Liver (tissue), 9 donors: ENCODE data around the gene TNPO2. TPM values are rescaled to one million over a fixed set of nuclear protein-coding genes. Genes with fewer than 3 reads are reported as not detected.

Source experiments
- DNase-seq: peaks from one replicate; pipeline ENCODE4 v3.0.0-alpha.2; 2017; ENCODE audit warnings: low spot score
- H3K27ac ChIP-seq, 2 donors: one replicate each; pipeline ENCODE4 v1.7.0; 2013; ENCODE audit warnings: inconsistent platforms in 2 of 2, low read length in 2 of 2, control low read depth in 1 of 2, low read depth in 1 of 2, mild to moderate bottlenecking in 1 of 2
- H3K27me3 ChIP-seq, 4 donors: one replicate each; pipeline versions ENCODE4 v1.6.1 to v1.7.0; 2013; ENCODE audit warnings: low read length in 3 of 4, inconsistent platforms in 1 of 4, mild to moderate bottlenecking in 1 of 4, moderate library complexity in 1 of 4; ENCODE audit not compliant: control insufficient read depth in 4 of 4, insufficient read depth in 4 of 4
- H3K36me3 ChIP-seq, 4 donors: one replicate each; pipeline versions ENCODE4 v1.6.1 to v1.7.0; 2013; ENCODE audit warnings: low read length in 3 of 4, mild to moderate bottlenecking in 3 of 4, low read depth in 1 of 4, moderate library complexity in 1 of 4; ENCODE audit not compliant: control insufficient read depth in 4 of 4, insufficient read depth in 3 of 4
- H3K4me1 ChIP-seq, 4 donors: one replicate each; pipeline versions ENCODE4 v1.6.1 to v1.7.0; 2013; ENCODE audit warnings: low read length in 3 of 4, mild to moderate bottlenecking in 3 of 4, moderate library complexity in 1 of 4; ENCODE audit not compliant: control insufficient read depth in 4 of 4, insufficient read depth in 4 of 4
- H3K4me3 ChIP-seq, 3 donors: one replicate each; pipeline versions ENCODE4 v1.6.1 to v1.7.0; 2013; ENCODE audit warnings: low read length in 3 of 3, control low read depth in 1 of 3, low read depth in 1 of 3, mild to moderate bottlenecking in 1 of 3
- H3K9ac ChIP-seq, 2 donors: one replicate each; pipeline ENCODE4 v1.7.0; 2013; ENCODE audit warnings: low read length in 2 of 2, mild to moderate bottlenecking in 2 of 2, moderate library complexity in 2 of 2, control low read depth in 1 of 2, low read depth in 1 of 2
- H3K9me3 ChIP-seq, 4 donors: one replicate each; pipeline versions ENCODE4 v1.6.1 to v1.7.0; 2013; ENCODE audit warnings: low read length in 3 of 4; ENCODE audit not compliant: control insufficient read depth in 4 of 4
- EGR1 ChIP-seq, 2 donors: IDR thresholded peaks; 2 replicates each; pipeline ENCODE4 v1.6.1; 2016 to 2018; ENCODE audit warnings: antibody characterized with exemption in 2 of 2, low read depth in 2 of 2
- FOXA1 ChIP-seq: IDR thresholded peaks from 2 replicates; pipeline ENCODE4 v1.6.1; 2016; ENCODE audit warnings: antibody characterized with exemption
- FOXA2 ChIP-seq: IDR thresholded peaks from 2 replicates; pipeline ENCODE4 v1.6.1; 2016; ENCODE audit warnings: antibody characterized with exemption
- GABPA ChIP-seq, 2 donors: IDR thresholded peaks in 1 of 2; conservative IDR thresholded peaks in 1 of 2; 2 replicates each; pipeline ENCODE4 v1.6.1; 2016; ENCODE audit warnings: antibody characterized with exemption in 2 of 2, mild to moderate bottlenecking in 1 of 2, moderate library complexity in 1 of 2
- HNF4A ChIP-seq, 2 donors: conservative IDR thresholded peaks; 2 replicates each; pipeline ENCODE4 v1.6.1; 2016; ENCODE audit warnings: antibody characterized with exemption in 2 of 2, mild to moderate bottlenecking in 2 of 2
- HNF4G ChIP-seq: IDR thresholded peaks from 2 replicates; pipeline ENCODE4 v1.6.1; 2016; ENCODE audit warnings: antibody characterized with exemption
- JUND ChIP-seq, 2 donors: IDR thresholded peaks; 2 replicates each; pipeline ENCODE4 v1.6.1; 2016; ENCODE audit warnings: antibody characterized with exemption in 2 of 2
- NR2F2 ChIP-seq: IDR thresholded peaks from 2 replicates; pipeline ENCODE4 v1.6.1; 2016; ENCODE audit warnings: antibody characterized with exemption
- RAD21 ChIP-seq, 2 donors: IDR thresholded peaks; 2 replicates each; pipeline ENCODE4 v1.6.1; 2016; ENCODE audit warnings: antibody characterized with exemption in 2 of 2, mild to moderate bottlenecking in 2 of 2
- REST ChIP-seq: IDR thresholded peaks from 2 replicates; pipeline ENCODE4 v1.6.1; 2016; ENCODE audit warnings: antibody characterized with exemption, mild to moderate bottlenecking
- RXRA ChIP-seq, 2 donors: IDR thresholded peaks; 2 replicates each; pipeline ENCODE4 v1.6.1; 2017 to 2018; ENCODE audit warnings: antibody characterized with exemption in 2 of 2, mild to moderate bottlenecking in 1 of 2
- SP1 ChIP-seq: IDR thresholded peaks from 2 replicates; pipeline ENCODE4 v1.6.1; 2018; ENCODE audit warnings: antibody characterized with exemption, mild to moderate bottlenecking
- TAF1 ChIP-seq: conservative IDR thresholded peaks from 2 replicates; pipeline ENCODE4 v1.6.1; 2016; ENCODE audit warnings: antibody characterized with exemption, mild to moderate bottlenecking
- YY1 ChIP-seq: IDR thresholded peaks from 2 replicates; pipeline ENCODE4 v1.6.1; 2016; ENCODE audit warnings: antibody characterized with exemption, mild to moderate bottlenecking
- ZBTB33 ChIP-seq: IDR thresholded peaks from 2 replicates; pipeline ENCODE4 v1.6.1; 2016; ENCODE audit warnings: antibody characterized with exemption
- WGBS: extraction: QIAGEN DNeasy Blood & Tissue Kit; methylation state at CpG from one replicate; pipeline ENCODE4 v1.1.7; 2013; 5-methylcytosine and 5-hydroxymethylcytosine counted together
- polyA plus RNA-seq, 2 donors: library from polyadenylated mRNA; stranded (reverse) in 1 of 2; unstranded in 1 of 2; fragments of 200-250 nt in 1 of 2; fragments of >200 nt in 1 of 2; fragmentation: Nextera tagmentation in 1 of 2; extraction: Ambion mirVana in 1 of 2; gene quantifications; one replicate each; pipeline versions ENCODE4 v1.2.1 to v1.2.3, GENCODE V29; 2013 to 2015
- total RNA-seq, 2 donors: library from RNA; depleted of rRNA; stranded (reverse); fragments of >200 nt; gene quantifications; one replicate each; pipeline ENCODE4 v1.2.3, GENCODE V29; 2014
- TF ChIP-seq, protein P1 (sequence below): fragments of 150-350 bp; IDR thresholded peaks from 2 replicates; pipeline ENCODE4 v1.5.1; 2017; ENCODE audit warnings: improper control_type of control experiment, low read depth, low read length; ENCODE audit not compliant: missing input control
- TF ChIP-seq, protein P2 (sequence below): IDR thresholded peaks from 2 replicates; pipeline ENCODE4 v1.6.1; 2016; ENCODE audit warnings: antibody characterized with exemption
- TF ChIP-seq, protein P3 (sequence below): IDR thresholded peaks from 2 replicates; pipeline ENCODE4 v1.6.1; 2016; ENCODE audit warnings: antibody characterized with exemption
- donor health status: healthy.
- donor health status: healthy.
- donor health status: healthy.
- donor health status: healthy.
- donor health status: healthy.

Gene TNPO2
- total and polyA plus RNA-seq, 4 donors, result 6.3 to 22.2 (median 15.8) TPM

DNA sequence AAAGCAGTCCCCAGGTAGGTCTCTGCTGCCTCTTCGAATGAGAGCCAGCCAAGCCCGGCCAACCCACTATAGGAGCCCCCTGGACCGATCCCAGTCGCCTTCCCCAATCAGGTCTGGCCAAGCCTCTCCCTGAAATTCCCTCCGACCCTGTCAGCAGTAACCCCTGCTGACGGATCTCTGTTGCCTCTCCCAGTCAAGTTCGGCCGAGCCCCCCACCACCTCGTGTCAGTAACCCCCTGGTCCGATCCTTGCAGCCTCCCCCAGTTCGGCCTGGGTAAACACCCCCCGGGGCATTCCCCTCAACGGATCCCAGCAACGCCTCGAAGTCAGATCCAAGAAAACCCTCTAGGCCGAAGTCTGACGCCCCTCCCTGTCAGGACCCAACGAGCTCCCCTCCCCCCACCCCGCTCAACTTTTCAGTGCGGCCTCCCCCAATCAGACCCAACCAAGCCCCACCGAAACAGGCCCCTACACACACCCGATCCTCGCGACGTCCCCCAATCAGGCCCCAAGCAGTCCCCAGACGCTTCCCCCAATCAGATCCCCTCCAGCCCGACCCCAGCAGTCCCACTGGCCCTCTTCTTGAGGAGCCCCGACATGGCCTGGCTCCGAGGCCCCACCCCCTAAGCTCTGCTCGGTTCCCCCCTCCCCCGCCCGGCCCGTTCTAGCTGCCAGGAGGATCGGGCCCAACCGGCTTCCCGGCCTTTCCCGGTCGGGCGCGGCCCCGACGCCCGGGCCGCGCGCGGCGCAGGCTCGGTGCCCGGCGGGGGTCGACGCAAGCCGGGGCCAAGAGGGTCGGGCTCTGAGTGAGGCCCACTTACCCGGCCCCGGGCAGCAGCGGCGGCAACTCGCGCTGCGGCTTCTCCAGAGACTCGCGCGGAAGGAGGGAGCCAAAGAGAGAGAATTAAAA is 1.8 kb downstream of the TNPO2 start:
- DNase-seq, result peak; percentile 71
- peak overlapping the region; percentile 54 to 98 (median 78) for H3K4me3 ChIP-seq
- no peaks in the 10 kb centered on the region for H3K9me3 ChIP-seq
- peak overlapping the region; percentile 26 to 79 for H3K27ac ChIP-seq
- WGBS, result under 1% methylated on average over 65 of the region's 65 CpGs
- H3K4me1 ChIP-seq, result peaks cover 6 to 42% (median 35%) of the 10 kb centered on the region in 4 donors
- H3K27me3 ChIP-seq, result no peaks in the 10 kb centered on the region
- H3K9ac ChIP-seq, result peak overlapping the region; percentile 45 to 79
- H3K36me3 ChIP-seq, result peaks cover 0 to 8% (median 3%) of the 10 kb centered on the region in 4 donors
- TF ChIP-seq FOXA2 (no peak), RXRA (IDR thresholded peaks at IDR 0.05) (peak in 1 of 2 donors; percentile 30)

GRCh38 chr19:12720851-12721655 is 2.7 kb downstream of the TNPO2 start:
- peaks cover 0 to 8% (median 3%) of the 10 kb centered on the region in 4 donors for H3K36me3 ChIP-seq
- TF ChIP-seq, protein P1, sequence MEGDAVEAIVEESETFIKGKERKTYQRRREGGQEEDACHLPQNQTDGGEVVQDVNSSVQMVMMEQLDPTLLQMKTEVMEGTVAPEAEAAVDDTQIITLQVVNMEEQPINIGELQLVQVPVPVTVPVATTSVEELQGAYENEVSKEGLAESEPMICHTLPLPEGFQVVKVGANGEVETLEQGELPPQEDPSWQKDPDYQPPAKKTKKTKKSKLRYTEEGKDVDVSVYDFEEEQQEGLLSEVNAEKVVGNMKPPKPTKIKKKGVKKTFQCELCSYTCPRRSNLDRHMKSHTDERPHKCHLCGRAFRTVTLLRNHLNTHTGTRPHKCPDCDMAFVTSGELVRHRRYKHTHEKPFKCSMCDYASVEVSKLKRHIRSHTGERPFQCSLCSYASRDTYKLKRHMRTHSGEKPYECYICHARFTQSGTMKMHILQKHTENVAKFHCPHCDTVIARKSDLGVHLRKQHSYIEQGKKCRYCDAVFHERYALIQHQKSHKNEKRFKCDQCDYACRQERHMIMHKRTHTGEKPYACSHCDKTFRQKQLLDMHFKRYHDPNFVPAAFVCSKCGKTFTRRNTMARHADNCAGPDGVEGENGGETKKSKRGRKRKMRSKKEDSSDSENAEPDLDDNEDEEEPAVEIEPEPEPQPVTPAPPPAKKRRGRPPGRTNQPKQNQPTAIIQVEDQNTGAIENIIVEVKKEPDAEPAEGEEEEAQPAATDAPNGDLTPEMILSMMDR, result no peak
- TF ChIP-seq REST (no peak), TAF1 (no peak), NR2F2 (no peak), JUND (IDR thresholded peaks at IDR 0.05) (no peak), GABPA (IDR thresholded peaks at IDR 0.05 in 1 of 2, conservative IDR thresholded peaks at IDR 0.05 in 1 of 2) (no peak), HNF4G (no peak), FOXA2 (no peak), EGR1 (IDR thresholded peaks at IDR 0.05; ENCODE audit: low read depth in 2 of 2) (no peak), ZBTB33 (no peak), YY1 (no peak), FOXA1 (no peak), RAD21 (IDR thresholded peaks at IDR 0.05) (no peak), SP1 (no peak), HNF4A (conservative IDR thresholded peaks at IDR 0.05) (no peak), RXRA (IDR thresholded peaks at IDR 0.05) (no peak)
- TF ChIP-seq, protein P2, sequence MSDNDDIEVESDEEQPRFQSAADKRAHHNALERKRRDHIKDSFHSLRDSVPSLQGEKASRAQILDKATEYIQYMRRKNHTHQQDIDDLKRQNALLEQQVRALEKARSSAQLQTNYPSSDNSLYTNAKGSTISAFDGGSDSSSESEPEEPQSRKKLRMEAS, result no peak
- TF ChIP-seq, protein P3, sequence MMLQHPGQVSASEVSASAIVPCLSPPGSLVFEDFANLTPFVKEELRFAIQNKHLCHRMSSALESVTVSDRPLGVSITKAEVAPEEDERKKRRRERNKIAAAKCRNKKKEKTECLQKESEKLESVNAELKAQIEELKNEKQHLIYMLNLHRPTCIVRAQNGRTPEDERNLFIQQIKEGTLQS, result no peak
- H3K4me3 ChIP-seq, result peak overlapping the region; percentile 54 to 98 (median 78)
- peaks cover 9 to 42% (median 37%) of the 10 kb centered on the region in 4 donors for H3K4me1 ChIP-seq
- peak; percentile 50 for DNase-seq
- H3K27ac ChIP-seq, result peak overlapping the region; percentile 26 to 79
- WGBS, result 11% methylated on average over 59 of the region's 59 CpGs
- H3K9ac ChIP-seq, result peak overlapping the region; percentile 11 to 79
- no peaks in the 10 kb centered on the region for H3K27me3 ChIP-seq
- no peaks in the 10 kb centered on the region for H3K9me3 ChIP-seq
